Activated gamma-delta T cell treated with Interleukin-2 at 50 U/mL for 16 hours (primary cell): ENCODE data around the gene LYSET.
"Not testable (repeated sequence)": the region's sequence is repeated elsewhere in the genome, so short reads cannot be mapped to it uniquely, and the experiment has no call there.

Experiments used
- DNase-seq: peaks from one replicate; pipeline ENCODE4 v3.0.0-alpha.2; 2020

Gene LYSET

DNA sequence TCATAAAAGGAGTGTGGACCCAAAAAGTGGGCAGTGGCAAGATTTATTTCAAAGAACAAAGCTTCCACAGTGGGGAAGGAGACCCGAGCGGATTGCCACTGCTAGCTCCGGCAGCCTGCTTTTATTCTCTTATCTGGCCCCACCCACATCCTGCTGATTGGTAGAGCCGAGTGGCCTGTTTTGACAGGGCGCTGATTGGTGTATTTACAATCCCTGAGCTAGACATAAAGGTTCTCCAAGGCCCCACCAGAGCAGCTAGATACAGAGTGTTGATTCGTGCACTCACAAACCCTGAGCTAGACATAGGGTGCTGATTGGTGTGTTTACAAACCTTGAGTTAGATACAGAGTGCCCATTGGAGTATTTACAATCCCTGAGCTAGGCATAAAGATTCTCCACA is 15.5 kb upstream of the LYSET start:
- not testable (repeated sequence) for DNase-seq

- not testable (repeated sequence) for DNase-seq
Measured at GRCh38 chr14:93170141-93170540, 15.0 kb upstream of the LYSET start.

GRCh38 chr14:93171376-93171775 is 13.7 kb upstream of the LYSET start:
- no peak for DNase-seq

DNA sequence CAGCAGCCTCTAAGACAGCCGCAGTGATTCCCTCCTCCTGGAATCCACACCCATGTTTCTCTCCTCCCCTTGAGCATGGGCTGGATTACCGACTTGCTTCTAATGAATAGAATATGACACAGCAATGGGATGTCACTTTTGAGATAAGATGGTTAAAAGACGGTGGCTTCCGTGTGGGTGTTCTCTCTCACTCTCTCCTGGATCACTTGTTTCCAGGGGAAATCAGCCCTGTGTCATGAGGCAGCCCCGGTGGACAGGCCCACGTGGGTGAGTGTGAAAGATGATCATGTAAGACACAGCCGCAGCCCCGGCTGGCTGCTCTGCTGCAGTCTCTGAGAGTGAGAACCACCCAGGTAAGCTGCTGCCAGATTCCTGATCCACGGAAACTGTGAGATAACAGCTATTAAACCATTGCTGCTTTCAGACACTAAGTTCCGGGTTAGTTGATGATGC is 11.1 kb upstream of the LYSET start:
- DNase-seq: no peak

- not testable (repeated sequence) for DNase-seq
Measured at GRCh38 chr14:93174731-93175130, 10.4 kb upstream of the LYSET start.

DNA sequence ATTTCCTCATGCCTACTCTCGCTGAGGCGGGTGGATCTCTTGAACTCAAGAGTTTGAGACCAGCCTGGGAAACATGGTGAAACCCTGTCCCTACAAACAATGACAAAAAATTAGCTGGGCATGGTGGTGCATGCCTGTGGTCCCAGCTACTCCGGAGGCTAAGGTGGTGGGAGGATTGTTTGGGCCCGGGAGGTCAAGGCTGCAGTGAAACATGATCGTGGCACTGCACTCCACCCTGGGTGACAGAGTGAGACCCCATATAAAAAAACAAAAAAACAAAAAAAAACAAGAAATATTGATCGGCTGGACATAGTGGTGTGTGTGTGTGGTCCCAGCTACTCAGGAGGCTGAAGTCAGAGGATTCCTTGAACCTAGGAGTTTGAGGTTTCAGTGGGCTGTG is 9.6 kb upstream of the LYSET start:
- DNase-seq: no peak

DNA sequence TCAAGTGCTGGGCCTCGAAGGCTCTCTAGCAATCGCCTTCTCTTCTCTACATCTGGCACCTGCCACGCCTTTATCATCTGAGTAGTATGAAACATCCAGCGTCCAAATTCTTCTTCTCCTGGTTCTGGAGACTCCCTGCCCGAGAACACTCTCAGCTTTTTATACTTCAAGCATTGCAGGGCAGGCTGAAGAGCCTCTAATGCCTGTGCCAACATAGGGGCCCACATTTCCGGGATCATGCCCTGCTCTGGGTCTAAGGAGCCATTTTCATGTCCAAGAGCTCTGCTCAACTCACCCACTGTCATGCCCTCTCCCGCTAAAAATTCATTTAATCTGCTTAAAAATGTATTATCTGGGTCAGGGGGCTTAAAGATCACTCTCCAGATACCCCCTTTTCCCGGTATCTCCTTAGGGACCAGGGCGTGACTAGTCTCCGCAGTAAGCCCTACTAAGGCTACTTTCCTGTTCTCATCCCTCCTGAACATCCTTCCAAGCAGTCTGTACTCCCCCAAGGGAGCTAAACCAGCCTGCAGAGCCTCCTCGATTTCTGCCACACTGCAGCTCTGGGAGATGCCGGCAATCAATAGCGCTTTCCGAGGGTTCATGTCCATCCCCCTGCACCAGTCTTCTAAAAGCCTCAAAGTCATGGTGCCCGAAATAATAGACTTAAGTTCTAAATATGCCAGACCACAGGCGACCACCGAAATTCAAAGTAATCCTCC is 1.4 kb upstream of the LYSET start:
- no peak for DNase-seq

GRCh38 chr14:93185349-93185720 is 218 bp downstream of the LYSET start:
- no peak for DNase-seq

DNA sequence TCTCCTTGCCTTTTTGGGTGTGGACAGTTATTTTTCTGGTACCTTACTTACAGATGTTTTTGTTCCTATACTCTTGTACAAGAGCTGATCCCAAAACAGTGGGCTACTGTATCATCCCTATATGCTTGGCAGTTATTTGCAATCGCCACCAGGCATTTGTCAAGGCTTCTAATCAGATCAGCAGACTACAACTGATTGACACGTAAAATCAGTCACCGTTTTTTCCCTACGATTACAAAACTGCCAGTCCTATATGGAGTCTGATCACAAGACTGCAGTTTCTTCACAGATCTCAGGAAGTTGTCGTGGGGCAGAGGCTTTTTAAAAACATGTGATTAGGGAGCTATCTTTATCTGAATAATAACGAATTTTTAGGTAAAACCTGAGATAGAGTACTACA is 1.3 kb downstream of the LYSET start:
- no peak for DNase-seq

GRCh38 chr14:93186956-93187355 is 1.8 kb downstream of the LYSET start:
- no peak for DNase-seq

DNA sequence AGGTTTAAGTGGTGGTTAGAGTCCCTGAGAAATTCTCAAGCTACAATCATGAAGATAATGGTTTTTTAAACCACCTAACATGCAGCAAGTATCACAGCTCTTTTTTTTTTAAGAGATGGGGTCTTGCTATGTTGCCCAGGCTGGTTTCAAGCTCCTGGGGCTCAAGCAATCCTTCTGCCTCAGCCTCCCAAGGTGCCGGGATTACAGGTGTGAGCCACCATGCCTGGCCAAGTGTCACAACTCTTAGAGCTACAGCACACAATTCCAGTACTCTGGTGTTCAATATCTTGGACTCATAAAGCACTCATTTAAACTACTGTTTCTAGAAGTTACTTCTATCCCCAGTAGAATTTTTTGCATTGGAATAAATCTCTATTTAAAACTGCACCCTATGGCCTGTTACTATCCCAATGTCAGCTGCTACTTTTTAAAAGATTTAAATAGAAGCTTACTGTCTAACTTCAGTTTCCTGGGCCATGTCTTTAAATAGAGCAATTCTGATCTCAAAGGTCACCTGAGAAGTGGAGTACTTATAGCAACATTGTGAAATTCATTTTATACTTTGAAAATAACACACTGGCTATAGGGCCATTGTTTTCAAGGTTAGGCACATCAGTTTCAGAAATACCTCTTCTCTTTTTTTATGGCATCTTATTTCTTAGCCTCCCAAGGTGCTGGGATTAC is 10.3 kb downstream of the LYSET start:
- no peak for DNase-seq

DNA sequence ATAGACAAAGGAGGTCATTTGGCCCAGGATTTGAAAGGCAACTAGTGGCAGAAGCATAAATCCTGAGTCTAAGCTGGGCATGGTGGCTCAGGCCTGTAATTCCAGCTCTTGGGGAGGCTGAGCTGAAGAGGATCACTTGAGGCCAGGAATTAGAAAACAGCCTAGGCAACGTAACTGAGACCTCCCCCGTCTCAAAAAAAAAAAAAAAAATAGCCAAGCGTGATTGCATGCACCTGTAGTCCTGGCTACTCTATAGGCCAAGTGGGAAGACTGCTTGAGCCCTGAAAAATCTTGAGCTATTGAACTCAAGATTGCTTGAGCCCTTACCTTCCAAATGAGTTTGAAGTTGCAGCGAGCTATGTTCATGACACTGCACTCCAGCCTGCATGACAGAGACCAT is 13.9 kb downstream of the LYSET start:
- no peak for DNase-seq

DNA sequence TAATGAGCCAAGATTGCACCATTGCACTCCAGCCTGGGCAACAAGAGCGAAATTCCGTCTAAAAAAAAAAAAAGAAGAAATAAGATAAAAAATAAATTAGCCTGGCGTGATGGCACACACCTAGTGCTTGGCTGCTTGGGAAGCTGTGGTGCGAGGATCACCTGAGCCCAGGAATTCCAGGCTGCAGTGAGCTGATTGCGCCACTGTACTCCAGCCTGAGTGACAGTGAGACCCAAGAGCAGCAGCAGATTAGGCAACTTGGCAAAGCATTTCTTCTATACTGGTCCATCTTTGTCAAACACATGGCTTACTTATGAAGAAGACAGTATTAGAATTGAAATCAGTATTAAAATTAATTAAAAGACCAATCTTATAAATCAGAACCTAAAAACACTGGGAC is 15.4 kb downstream of the LYSET start:
- DNase-seq: no peak

DNA sequence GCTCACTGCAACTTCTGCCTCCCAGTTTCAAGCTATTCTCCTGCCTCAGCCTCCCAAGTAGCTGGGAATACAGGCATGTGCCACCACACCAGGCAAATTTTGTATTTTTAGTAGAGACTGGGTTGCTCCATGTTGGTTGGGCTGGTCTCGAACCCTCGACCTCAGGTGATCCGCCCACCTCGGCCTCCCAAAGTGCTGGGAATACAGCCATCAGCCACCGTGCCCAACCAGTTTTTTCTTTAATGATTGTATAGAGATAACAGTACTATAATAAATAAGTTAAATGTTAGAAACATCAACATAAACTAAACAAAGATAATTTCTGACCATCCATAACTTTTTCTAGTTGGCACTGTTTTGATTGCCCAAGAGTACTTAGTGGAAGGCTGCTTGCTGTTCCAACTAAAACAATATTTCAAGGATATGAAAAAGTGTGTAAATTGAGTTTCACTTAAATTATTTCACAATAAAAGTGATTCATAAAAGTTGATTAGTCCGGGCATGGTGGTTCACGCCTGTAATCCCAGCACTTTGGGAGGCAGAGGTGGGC is 16.1 kb downstream of the LYSET start:
- DNase-seq: no peak

- DNase-seq: peak; percentile 86
Measured at GRCh38 chr14:93206793-93207467, 21.8 kb downstream of the LYSET start, which contains the start of the genes GON7 and UBR7. TSS of gene GON7 (minus strand) at chr14:93207065. CDS start at chr14:93207037, 28 bp downstream. TSS of gene UBR7 (plus strand) at chr14:93207256. CDS start at chr14:93207292, 36 bp downstream.

DNA sequence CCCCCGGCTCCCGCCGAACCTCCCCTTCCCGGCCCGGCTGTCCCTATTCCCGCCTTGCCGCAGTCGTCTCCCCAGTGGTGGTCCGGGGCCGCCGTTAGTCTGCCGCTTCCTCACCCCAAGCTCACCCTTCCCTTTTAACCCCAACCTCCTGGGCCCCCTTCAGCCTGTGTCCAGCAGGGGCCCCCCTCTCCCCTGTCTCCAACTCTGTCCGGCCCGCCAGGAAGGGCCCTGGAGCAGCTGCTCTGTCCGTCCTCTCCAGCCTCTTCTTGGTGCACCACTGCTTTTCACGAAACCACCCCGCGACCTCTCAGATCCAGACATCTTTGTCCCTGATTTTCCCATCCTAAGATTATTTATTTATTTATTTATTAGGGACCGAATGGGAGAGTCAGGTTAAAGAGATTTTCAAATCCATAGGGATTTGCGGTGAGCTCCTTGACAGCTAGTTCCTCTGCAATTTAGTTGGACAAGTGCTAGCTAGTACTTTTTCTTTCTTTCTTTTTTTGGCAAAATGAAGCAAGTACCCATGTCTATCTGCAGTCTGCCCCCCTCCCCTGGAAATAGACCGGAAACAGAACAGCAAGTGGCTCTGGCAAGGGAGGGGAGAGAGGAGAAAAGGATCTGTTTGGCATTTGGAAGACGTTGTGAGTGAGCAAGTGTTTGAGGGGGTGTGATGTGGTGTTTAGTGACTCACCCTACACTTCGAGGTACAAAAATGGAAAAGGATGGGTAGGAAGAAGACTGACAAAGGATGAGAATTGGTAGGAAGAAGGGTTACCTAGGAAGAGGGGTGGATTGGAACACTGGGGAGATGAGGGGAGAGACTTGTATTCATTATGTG is 22.6 kb downstream of the LYSET start:
- peak; percentile 14 for DNase-seq

GRCh38 chr14:93212432-93212831 is 27.3 kb downstream of the LYSET start:
- DNase-seq: no peak

DNA sequence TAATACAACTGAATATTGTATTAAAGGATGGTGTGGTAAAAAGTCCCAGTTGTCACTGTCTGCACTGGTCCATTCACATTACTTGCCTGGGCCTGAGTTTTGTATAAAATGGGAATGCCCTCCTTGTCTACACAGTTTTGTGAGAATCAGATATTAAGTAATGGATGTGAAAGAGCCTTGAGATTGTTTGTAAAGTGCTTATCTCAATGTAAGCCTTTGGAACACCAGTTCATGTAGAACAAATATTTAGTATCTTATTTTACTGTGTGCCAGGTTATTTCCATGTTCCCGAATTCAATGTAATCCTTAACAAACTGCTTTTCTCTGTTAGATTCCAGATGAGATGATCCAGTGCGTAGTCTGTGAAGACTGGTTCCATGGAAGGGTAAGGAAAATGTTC is 29.5 kb downstream of the LYSET start:
- no peak for DNase-seq

GRCh38 chr14:93219103-93219726 is 34.1 kb downstream of the LYSET start:
- DNase-seq: peak; percentile 45

DNA sequence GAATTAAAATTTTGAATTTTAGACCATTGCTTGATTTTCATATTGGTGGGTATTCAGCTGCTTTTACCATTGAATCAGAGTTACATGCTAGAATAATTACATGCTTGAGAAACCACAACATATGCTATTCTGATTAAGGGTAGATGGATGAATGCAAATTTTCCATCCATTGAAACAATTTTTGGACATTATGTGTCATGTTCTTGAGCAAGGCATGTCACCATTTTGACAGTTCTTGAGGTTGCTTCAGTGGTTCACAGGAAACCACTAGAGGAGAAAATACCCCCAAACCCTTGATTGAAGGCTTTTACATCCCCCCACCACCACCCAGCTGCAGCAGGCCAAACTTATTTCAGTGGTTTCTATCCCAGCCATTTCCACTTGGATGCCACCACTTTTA is 35.4 kb downstream of the LYSET start:
- DNase-seq: no peak

GRCh38 chr14:93223565-93223964 is 38.4 kb downstream of the LYSET start:
- no peak for DNase-seq

GRCh38 chr14:93228550-93228949 is 43.4 kb downstream of the LYSET start:
- no peak for DNase-seq
